HG02623 (cell line): Measurements from ENCODE around the gene PLCB1.
"Not testable (repeated sequence)": the region's sequence is repeated elsewhere in the genome, so short reads cannot be mapped to it uniquely, and the experiment has no call there.

Experiments
- ATAC-seq: cut with Tn5 transposase; IDR thresholded peaks from one replicate; pipeline ENCODE4 v1.9.1; 2021; ENCODE audit warnings: moderate library complexity; ENCODE audit not compliant: unreplicated experiment

The PLCB1 gene

DNA sequence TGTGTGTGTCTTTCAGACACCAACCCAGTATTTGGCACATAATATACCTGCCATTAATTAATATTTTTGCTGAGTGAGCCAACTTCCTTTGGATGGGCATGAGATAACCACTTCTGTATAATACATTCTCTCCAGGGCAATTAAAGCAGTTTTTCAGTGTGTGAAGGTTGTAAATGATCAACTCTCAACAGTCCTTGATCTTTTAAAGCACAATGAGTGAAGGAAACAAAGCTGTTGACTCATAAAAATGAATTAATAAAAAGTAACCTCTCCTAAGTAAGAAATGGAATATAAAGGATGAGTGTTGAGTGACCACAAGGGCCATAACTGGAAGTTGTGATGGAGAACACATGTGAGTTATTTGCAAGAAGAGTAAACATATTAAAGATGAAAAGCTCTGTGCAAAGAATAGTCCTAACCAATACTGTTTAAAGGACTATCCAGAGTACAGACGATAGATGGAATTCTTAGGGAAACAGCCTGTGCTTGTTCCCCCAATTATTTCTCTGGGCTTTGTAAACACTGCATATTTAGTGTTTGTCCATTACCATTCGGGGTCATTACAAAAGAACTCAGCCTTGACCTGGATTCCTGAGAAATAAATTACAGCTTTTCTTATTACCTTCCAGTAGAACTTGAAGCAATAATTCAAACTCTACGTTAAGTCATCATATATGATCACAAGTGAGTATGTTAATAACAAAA, 446.2 kb downstream of the PLCB1 start:
- ATAC-seq: no peak

DNA sequence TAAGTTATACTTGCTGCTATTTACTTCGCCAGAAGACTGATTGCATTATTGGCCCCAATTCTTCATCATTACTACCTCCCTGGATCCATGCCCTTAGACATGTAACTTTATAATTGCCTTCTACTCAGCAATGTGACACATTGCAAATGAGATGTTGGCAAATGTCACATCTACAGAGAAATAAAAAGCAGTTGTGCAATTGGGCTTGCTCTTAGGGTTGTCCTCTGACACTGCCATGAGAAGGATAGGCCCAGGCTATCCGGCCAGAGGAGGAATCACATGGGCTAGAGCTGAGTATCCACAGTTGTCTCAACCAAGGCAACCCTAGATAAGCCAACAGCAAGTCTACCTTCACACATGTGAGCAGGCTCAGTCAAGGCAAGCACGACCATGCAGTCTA, 447.0 kb downstream of the PLCB1 start:
- no peak for ATAC-seq

DNA sequence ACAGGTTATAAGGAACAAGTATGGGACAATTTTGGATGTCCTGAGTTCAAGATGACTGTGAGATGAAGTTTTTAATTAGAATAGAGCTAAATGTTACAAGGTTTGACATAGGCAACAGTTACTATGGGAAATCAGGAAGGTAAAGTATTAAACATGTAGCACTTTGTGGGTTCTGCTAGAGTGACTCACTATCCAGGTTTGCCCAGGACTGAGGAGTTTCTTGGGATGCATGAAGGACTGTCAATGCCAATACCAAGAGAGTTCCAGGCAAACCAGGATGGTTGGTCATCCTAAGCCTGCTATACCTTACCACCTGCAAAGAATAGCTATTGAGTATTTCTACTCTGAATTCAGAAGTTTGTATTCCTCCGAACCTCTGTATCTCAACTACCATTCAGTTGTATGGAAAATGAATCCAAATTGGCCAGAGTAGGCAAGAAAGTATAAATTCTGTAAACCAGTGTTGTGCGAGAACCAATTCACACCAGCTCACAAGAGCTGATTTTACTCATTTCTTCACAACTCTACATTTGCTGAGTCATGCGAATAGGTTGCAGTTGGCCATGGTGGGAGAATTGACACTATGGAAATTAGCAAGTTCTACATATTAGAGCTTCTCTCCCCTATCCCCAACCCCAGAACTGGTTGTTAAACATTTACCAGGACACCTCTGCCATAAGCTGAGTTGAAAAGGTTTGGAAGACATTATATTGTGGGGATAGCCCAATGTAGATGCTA, 449.5 kb downstream of the PLCB1 start:
- no peak for ATAC-seq

DNA sequence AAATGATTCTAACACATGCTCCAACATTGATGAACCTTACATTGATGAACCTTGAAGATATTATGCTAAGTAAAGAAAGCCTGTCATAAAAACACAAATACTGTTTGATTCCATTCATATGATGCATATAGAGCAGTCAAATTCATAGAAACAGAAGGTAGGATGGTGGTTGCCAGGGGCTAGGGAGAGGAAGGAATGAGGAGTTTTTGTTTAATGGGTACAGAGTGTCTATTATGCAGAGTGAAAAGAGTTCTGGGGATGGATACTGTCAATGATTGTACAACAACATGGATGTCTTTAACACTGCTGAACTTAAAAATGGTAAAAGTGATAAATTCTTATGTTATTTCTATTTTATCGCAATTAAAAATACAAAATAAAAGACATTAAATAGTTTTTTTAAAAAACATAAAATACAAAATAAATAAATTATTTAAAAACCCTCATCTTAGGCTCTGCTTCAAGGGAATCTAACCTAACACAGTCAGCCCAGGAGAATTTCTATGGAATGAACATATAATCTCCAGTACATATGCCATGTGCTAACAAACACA, 451.0 kb downstream of the PLCB1 start:
- ATAC-seq: no peak

DNA sequence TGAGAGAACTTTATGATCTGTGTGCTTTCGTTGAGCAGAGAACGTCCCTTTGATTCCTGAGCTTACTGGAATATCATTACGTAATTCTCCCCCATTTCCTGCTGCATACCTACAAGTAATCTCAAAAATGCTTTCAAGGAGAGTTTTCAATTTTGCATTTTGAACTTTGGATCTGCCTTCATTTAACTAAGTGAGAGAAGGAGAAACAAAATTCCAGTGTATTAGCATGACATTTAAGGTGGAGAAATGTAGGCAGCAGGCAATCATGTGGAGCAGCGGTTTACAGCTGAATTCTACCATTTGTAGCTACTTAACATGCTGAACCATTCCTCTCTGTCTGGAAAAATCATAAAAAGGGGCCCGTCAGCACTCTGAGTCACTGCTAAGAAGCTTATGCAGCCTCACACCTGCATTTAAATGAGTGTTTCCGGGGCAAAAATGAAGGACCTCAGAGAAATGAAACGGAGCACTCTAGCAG, 451.5 kb downstream of the PLCB1 start:
- no peak for ATAC-seq

DNA sequence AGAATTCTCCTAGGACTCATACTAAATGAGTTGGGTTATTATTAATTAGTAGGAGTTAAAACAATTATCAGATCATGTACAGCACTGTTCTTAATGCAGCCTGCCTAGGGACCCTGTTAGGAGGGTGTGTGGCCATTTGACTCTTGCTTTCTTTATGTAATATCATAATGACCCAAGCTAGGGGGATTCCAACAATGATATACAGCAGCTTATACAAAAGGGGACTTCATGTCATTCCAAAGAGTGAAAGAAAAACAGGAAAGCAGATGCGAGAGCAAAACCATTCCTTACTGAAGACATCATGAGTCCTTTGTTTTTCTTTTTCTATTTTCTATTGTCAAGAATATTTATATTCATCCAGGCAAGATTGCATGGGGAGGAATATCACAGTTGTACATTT, 455.2 kb downstream of the PLCB1 start:
- no peak for ATAC-seq

DNA sequence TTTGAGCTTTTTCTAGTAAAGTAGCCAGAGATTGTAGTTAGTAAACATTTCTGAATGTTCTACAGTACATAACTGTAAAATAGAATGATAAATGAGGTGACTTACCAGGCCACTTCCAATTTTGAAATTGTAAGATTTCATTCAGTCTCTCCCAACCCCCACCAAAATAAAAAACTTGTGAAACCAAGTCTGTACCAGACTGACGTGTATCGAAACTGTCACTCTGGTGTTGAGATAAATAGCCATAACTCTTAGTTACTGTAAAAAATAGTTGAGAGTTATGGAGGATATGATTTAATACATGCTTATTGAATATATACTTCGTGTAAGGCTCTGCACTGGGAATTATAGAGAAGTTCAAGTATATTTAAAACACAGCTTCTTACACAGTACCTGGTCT, 455.7 kb downstream of the PLCB1 start:
- no peak for ATAC-seq

DNA sequence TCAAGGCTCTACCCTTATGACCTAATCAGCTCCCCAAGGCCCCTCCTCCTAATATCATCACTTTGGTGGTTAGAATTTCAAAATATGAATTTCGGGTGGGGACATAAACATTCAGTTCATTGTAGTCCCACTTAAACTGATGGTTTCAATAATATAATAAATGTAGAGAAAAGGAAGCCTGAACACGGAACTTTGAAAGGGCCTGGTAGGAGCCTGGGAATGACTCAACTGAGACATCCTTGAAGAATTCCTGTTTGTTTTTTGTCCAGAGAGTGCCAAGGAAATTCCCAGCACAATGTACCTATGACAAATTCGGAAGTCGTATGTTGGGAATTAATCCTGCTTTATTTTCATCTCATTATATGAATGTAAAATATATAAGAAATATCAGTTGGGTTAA, 457.9 kb downstream of the PLCB1 start:
- ATAC-seq: no peak

DNA sequence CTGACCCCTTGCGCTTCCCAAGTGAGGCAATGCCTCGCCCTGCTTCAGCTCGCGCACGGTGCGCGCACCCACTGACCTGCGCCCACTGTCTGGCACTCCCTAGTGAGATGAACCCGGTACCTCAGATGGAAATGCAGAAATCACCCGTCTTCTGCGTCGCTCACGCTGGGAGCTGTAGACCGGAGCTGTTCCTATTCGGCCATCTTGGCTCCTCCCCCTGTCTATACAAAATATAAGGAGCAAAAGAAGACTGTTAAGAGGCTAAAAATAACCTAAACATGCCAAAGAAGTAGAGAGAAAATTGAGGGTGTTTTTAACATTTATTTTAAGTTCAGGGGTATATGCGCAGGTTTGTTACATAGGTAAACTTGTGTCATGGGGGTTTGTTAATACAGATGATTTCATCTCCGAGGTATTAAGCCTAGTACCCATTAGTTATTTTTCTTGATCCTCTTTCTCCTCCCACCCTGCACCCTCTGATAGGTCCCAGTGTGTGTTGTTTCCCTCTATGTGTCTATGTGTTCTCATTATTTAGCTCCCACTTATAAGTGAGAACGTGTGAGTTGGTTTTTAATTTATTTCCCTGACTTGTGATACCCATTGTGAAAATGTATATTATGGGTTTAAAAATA, 469.0 kb downstream of the PLCB1 start:
- ATAC-seq: not testable (repeated sequence)

DNA sequence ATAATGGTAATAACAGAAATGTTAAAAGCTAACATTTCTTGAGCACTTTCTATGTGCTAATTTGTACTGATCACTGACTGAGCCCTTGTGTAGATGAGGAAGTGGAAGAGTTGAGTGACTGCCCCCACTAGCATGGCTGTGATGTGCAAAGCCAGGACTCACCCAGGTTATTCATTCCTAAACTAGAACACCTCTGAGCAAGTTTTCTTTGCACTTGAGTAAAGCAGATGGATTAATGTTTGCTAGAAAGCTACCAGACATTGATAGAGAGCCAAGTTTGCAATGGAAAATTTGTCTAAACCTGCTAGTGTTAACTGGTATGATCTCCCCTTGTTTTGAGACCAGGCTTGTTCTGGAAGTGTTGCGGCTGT, 469.5 kb downstream of the PLCB1 start:
- peak; percentile 63 for ATAC-seq

DNA sequence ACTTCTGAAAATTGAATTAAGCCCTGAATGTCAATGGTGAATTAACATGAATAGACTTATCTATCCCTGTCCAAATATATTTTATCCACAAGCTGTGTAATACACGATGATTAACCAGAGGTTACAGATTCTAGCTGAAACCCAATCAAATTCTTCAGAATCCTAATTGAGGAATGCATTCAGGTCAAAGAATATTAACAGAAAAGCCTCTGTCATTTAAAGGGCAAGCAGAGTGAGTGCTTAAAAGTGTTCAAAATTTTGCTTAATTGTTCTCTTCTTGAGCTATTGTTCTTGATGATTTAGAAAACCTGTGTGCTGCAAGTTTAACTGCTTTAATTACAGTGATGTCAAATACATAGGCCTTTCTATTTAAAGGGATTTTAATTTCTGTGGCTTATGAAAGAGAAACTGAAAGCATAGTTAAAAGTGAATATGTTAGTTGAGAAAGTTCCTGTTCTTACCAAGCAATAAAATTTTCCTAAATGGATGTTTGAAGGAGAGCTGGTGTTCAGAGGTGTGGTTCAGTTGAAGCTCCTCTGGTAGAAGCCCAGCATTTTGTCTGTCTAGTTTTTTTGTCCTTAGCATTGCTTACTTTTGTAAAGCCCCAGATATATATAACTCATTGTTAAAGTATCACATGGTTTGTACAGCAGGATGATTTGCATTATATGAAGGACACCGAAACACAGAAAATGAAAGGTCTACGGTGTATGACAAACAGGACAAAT, 470.5 kb downstream of the PLCB1 start:
- ATAC-seq: peak; percentile 85

DNA sequence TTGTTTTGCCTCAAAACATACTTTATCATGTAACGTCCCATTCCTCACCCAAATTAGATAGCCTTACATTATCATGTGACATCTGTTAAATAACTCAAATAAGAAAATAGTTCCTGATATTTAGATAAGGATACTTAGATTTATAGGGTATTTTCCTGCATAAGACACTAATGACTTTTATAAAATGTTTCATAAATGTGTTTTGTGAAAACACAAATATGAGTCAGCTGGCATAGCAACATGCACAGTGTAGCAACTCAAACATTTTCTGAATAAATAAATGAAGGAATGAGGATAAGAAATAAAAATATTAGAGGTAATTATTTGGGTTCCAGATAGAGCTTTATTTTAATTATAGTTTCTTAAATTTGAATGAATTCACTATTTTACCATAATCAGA, 476.4 kb downstream of the PLCB1 start:
- no peak for ATAC-seq

DNA sequence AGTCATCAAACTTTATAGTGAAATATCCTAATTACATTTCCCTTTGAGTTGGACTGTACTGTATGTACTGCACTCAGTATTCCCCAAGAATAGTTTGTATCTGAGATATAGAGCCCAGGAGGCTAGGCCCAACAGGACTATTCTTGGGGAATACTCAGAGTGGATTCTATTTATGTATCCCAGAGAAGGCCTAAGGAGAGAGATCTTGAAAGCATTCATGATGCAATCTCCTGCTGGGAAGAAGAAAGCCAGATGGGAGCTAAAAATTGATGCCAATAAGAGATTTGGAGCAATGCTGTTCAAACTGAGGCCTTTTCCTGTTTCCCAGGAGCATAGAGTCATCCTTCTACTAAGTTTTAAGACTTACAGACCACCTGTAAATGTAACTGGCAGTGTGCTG, 484.7 kb downstream of the PLCB1 start:
- ATAC-seq: no peak

DNA sequence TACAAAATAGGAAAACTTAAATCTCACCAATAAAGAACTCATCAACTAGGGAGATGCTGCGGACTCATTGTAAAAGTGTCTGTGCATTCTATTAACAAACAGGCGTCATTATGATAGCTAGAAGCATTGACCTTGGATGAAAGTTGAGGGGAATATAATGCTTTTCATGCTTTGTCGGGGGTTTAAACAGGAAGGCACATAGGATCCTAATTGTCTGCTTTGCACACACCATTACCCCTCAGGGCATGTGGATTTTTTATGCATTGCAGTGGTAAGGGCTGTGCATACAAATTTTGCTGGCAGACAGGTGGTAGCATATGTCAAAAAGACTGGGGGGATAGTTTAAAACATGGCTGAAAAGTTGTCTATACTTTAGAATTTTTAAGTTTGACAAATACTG, 488.9 kb downstream of the PLCB1 start:
- no peak for ATAC-seq

DNA sequence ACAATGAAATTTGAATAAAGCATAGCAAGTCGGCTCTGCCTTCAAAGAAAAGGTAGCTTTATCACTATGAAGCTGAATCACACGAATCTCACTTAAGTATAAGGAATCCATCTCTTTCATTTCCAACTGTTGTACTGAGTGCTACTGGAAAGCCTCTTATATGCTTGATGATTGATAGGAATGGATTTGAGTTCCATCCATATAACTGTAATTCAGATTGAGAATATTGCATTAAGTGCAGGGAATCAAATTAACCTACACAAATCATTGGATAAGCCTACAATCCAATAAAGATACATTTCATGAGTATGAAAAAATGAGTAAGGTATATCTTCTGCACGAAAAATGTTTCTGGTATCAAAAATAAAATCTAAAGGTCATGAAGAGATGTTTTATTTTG, 492.0 kb downstream of the PLCB1 start:
- no peak for ATAC-seq

DNA sequence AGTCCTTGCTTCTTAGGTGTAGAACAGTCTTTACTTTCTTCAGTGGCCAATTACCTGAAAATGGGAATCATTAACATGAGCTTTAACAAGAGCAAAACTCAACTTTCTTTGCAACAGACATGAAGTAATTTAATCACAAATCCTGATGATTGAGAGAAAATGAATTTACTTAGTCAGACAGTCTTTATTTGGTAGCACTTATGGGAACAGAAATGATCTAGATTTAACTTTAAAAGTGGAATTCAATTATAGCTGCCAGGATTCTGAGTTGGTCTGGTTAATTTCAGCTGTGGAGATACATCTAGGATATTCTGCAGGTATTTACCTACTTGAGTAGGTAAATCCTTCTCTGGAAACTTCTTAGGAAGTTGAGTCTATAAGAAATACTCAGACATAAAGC, 492.6 kb downstream of the PLCB1 start:
- no peak for ATAC-seq

DNA sequence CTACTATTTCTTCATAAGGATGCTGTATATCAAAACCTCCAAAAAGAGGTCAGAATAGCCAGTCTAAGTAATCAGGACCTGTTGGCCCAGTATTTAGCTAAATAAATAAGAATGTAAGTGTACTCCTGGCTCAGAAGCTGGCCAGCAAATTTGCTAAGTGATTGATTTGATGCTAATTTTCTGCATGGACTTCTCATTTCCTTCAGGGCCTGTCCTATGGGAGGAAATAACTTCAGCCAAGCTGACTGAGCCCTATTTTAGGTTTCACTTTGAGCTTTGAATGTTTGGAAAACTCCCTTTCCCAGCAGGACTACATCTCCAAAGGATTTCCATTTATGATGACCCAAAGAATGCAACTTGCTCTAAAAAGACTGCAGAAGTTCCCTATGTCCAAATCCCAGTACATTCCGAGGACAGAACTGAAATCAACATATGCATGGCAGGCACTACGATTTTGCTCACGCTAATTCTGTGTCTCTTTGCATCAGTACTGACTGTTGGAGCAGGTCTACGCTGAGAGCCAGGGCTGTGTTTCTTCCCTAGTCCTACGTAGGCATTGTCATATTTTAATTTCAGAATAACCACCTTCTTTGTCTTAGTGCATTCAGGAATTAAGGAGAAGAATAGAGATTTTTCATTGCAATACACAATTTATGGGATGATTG, 495.4 kb downstream of the PLCB1 start:
- ATAC-seq: no peak

DNA sequence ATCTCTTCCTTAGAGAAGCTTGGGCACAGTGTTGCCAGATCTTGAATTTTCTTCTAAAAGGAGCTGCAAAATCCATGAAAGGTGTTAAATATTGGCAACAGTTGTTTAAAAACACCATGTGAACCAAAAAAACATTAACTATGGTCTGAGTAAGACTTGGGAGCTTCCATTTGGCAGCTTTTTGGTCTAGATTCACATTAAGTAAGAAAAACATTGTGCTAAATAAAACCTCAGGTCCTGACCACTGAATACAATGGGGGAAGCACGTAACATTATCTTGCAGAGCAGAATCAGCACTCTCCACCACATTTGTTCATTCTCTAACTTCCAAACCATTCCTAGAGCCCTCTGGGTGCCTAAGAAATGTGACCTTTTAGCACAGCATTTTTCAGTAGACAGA, 499.2 kb downstream of the PLCB1 start:
- ATAC-seq: no peak

DNA sequence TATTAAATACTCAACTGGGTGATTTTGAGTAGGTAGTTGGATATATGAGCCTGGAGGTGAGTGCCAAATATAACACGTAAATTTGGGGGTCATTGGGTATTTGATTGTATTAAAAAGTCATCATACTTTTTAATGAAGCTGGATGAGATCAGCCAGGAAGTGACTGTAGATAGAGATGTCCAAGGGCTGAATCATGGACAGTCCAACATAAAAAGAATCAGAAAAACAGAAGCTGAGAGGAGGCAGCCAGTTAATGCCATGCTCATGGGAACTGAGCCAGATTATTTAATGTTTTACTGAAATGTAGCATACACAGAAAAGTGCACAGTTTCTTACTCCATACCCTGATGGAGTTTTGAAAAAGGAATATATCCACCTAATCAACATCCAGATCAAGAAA, 501.3 kb downstream of the PLCB1 start:
- ATAC-seq: no peak

DNA sequence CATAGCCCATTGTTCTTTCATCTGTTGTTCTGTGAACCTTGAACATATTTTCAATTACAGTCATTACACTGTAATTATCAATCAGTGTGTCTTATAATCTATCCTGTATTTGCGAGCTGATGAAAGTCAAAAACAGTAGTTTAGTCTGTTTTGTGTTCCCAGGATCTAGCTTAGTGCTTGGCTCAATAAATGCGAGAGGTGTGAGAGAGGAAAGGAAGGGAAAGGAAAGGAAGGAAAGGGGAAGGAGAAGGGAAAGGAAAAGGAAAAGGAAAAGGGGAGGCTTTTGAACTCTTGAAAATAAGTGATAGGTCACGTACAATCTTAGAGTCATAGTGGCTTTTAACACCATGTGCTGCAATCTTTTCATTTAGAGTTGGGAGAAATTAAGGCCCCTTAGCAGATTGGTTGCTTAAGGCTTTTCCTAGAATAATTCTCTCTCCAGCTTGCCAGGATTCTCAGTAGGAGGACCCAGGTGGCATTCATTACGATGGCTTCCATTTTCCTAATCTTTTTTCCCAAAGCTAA, 503.0 kb downstream of the PLCB1 start:
- no peak for ATAC-seq
